Activated B cell treated with CpG ODN at 0.5 μM for 24 hours (primary cell): ENCODE measurements around the gene LZIC. TPM values are rescaled to one million over a fixed set of nuclear protein-coding genes. Genes with fewer than 3 reads are reported as not detected.

Source experiments
- ATAC-seq: fragments of 200-7000 bp; cut with Tn5 transposase; one replicate; pipeline ENCODE4 v1.10.0; 2021; ENCODE audit warnings: low read depth, mild to moderate bottlenecking, moderate library complexity
- CTCF ChIA-PET: fragments of 350-600 bp; sonication (Branson Sonifier 250); formaldehyde crosslinking; loops from one replicate; lab custom pipeline; 2021; ENCODE audit warnings: antibody characterized with exemption; lab: Charles Lee
- POLR2A ChIA-PET: fragments of 350-600 bp; sonication (Branson Sonifier 250); formaldehyde crosslinking; loops from one replicate; lab custom pipeline; 2021; ENCODE audit warnings: antibody characterized with exemption; lab: Charles Lee
- DNase-seq: peaks from one replicate; pipeline ENCODE4 v3.0.0; 2022
- H3K27ac Mint-ChIP-seq: one replicate; pipeline ENCODE4 v1.8.0; 2020; ENCODE audit warnings: mixed read lengths
- H3K27me3 Mint-ChIP-seq: one replicate; pipeline ENCODE4 v1.8.0; 2021; ENCODE audit warnings: mixed read lengths
- H3K36me3 Mint-ChIP-seq: one replicate; pipeline ENCODE4 v1.8.0; 2021; ENCODE audit warnings: low read depth, mixed read lengths
- H3K4me1 Mint-ChIP-seq: one replicate; pipeline ENCODE4 v1.8.0; 2021; ENCODE audit warnings: mixed read lengths
- H3K4me3 Mint-ChIP-seq: one replicate; pipeline ENCODE4 v1.8.0; 2020; ENCODE audit warnings: mild to moderate bottlenecking, mixed read lengths
- H3K9me3 Mint-ChIP-seq: one replicate; pipeline ENCODE4 v1.8.0; 2020; ENCODE audit warnings: mixed read lengths
- CTCF ChIP-seq: fragments of 200-600 bp; IDR thresholded peaks from one replicate; pipeline ENCODE4 v1.8.0; 2022; ENCODE audit warnings: antibody characterized with exemption, mild to moderate bottlenecking
- intact Hi-C: fragments of 100-400 bp; cut with micrococcal nuclease; formaldehyde crosslinking; loops from one replicate; pipeline ENCODE4 v1.15.1; 2024
- total RNA-seq: library from RNA; stranded (reverse); gene quantifications from 2 replicates; pipeline ENCODE4 v1.2.3, GENCODE V29; 2022

Gene LZIC
- total RNA-seq, 1 donor from 2014 or later: 19.3 TPM

- Mint-ChIP-seq H3K4me3 (no peak overlapping the region), H3K27ac (no peak overlapping the region), H3K4me1 (peaks cover 22% of the 10 kb centered on the region), H3K36me3 (peaks cover 7% of the 10 kb centered on the region), H3K9me3 (no peaks in the 10 kb centered on the region), H3K27me3 (no peaks in the 10 kb centered on the region)
- TF ChIP-seq CTCF: no peak
- CTCF ChIA-PET: no interaction called here
- intact Hi-C loops: no loop called here
- POLR2A ChIA-PET: interaction anchor here (0.6 kb wide), 1 partner anchor 272 kb away, joined by 3 read pairs; no protein-coding TSS in a partner anchor
- no peak for DNase-seq
- ATAC-seq: no peak
These were observed 35.8 kb downstream of the LZIC start for GRCh38 chr1:9907441-9907840.

- ChIA-PET CTCF (no interaction called here), POLR2A (no interaction called here)
- intact Hi-C loops: no loop called here
- H3K27me3 Mint-ChIP-seq: no peaks in the 10 kb centered on the region
- H3K36me3 Mint-ChIP-seq: peaks cover 7% of the 10 kb centered on the region
- H3K4me3 Mint-ChIP-seq: no peak overlapping the region
- no peak overlapping the region for H3K27ac Mint-ChIP-seq
- H3K4me1 Mint-ChIP-seq: peaks cover 16% of the 10 kb centered on the region
- no peak for DNase-seq
- no peaks in the 10 kb centered on the region for H3K9me3 Mint-ChIP-seq
- TF ChIP-seq CTCF: no peak
- ATAC-seq: no peak
These were observed 36.7 kb downstream of the LZIC start for GRCh38 chr1:9906466-9906865.

- intact Hi-C loops: no loop called here
- ATAC-seq: no peak
- Mint-ChIP-seq H3K27me3 (no peaks in the 10 kb centered on the region), H3K4me1 (peaks cover 23% of the 10 kb centered on the region), H3K9me3 (no peaks in the 10 kb centered on the region), H3K27ac (no peak overlapping the region), H3K4me3 (no peak overlapping the region), H3K36me3 (peaks cover 3% of the 10 kb centered on the region)
- no peak for DNase-seq
- ChIA-PET CTCF (interaction anchor here (1.6 kb wide), 1 partner anchor 37 kb away, joined by 5 read pairs; no protein-coding TSS in a partner anchor), POLR2A (no interaction called here)
- TF ChIP-seq CTCF: no peak
These were observed 38.2 kb downstream of the LZIC start for GRCh38 chr1:9905010-9905409.

GRCh38 chr1:9904596-9904995 is 38.6 kb downstream of the LZIC start:
- intact Hi-C loops: no loop called here
- Mint-ChIP-seq H3K27me3 (no peaks in the 10 kb centered on the region), H3K4me1 (peaks cover 24% of the 10 kb centered on the region), H3K9me3 (no peaks in the 10 kb centered on the region), H3K27ac (no peak overlapping the region), H3K4me3 (no peak overlapping the region), H3K36me3 (peaks cover 3% of the 10 kb centered on the region)
- ATAC-seq (no peak), DNase-seq (no peak)
- CTCF ChIA-PET: interaction anchor here (1.6 kb wide), 1 partner anchor 38 kb away, joined by 5 read pairs; no protein-coding TSS in a partner anchor
- POLR2A ChIA-PET: no interaction called here
- no peak for TF ChIP-seq CTCF

- no peaks in the 10 kb centered on the region for H3K27me3 Mint-ChIP-seq
- H3K27ac Mint-ChIP-seq: no peak overlapping the region
- no peaks in the 10 kb centered on the region for H3K9me3 Mint-ChIP-seq
- H3K4me3 Mint-ChIP-seq: no peak overlapping the region
- peaks cover 18% of the 10 kb centered on the region for H3K4me1 Mint-ChIP-seq
- ChIA-PET POLR2A (no interaction called here), CTCF (interaction anchor here (1.6 kb wide), 1 partner anchor 38 kb away, joined by 5 read pairs; no protein-coding TSS in a partner anchor)
- DNase-seq: no peak
- intact Hi-C loops: no loop called here
- no peak for TF ChIP-seq CTCF
- ATAC-seq: no peak
- no peaks in the 10 kb centered on the region for H3K36me3 Mint-ChIP-seq
These were observed 39.2 kb downstream of the LZIC start for GRCh38 chr1:9903801-9904527.
